Endothelial cell (in vitro differentiated cells): Measurements from ENCODE around the gene HSPA4. TPM values are rescaled to one million over a fixed set of nuclear protein-coding genes. Genes with fewer than 3 reads are reported as not detected.

Experiments used
- DNase-seq: peaks from one replicate; pipeline ENCODE4 v3.0.0; 2021; ENCODE audit warnings: low spot score
- H3K27ac Mint-ChIP-seq: one replicate; pipeline ENCODE4 v1.8.0; 2021; ENCODE audit warnings: mixed read lengths, inconsistent platforms; ENCODE audit not compliant: unreplicated experiment
- H3K27me3 Mint-ChIP-seq: one replicate; pipeline ENCODE4 v1.8.0; 2021; ENCODE audit warnings: mild to moderate bottlenecking, moderate library complexity, mixed read lengths, inconsistent platforms; ENCODE audit not compliant: unreplicated experiment
- H3K36me3 Mint-ChIP-seq: one replicate; pipeline ENCODE4 v1.8.0; 2021; ENCODE audit warnings: mild to moderate bottlenecking, low read depth, mixed read lengths, inconsistent platforms; ENCODE audit not compliant: unreplicated experiment
- H3K4me1 Mint-ChIP-seq: one replicate; pipeline ENCODE4 v1.8.0; 2021; ENCODE audit warnings: mild to moderate bottlenecking, mixed read lengths, inconsistent platforms; ENCODE audit not compliant: unreplicated experiment
- H3K4me3 Mint-ChIP-seq: one replicate; pipeline ENCODE4 v1.8.0; 2021; ENCODE audit warnings: mild to moderate bottlenecking, mixed read lengths, inconsistent platforms; ENCODE audit not compliant: unreplicated experiment
- H3K9me3 Mint-ChIP-seq: one replicate; pipeline ENCODE4 v1.8.0; 2021; ENCODE audit warnings: mixed read lengths, inconsistent platforms; ENCODE audit not compliant: unreplicated experiment
- total RNA-seq: library from RNA; stranded (reverse); fragmentation: NEBNext Ultra II Directional; extraction: Animal tissue kit (Norgen Biotek cat#: 25700); gene quantifications from one replicate; pipeline ENCODE4 v1.2.1, GENCODE V29; 2021; ENCODE audit not compliant: unreplicated experiment
- TF ChIP-seq, protein P1 (sequence below): fragments of 200-600 bp; sonication (generic); IDR thresholded peaks from one replicate; pipeline ENCODE4 v1.5.0; 2021; ENCODE audit warnings: antibody characterized with exemption; ENCODE audit not compliant: unreplicated experiment

The HSPA4 gene
- total RNA-seq, 1 donor from 2014 or later: 162 TPM

GRCh38 chr5:133025804-133026663 lies 25.8 kb upstream of the HSPA4 start, which contains the start of gene ZCCHC10:
ZCCHC10 (minus strand) TSS chr5:133026549; CDS start chr5:133026537, 12 bp downstream.
- H3K36me3 Mint-ChIP-seq: peaks cover 9% of the 10 kb centered on the region
- peaks cover 4% of the 10 kb centered on the region for H3K27me3 Mint-ChIP-seq
- H3K27ac Mint-ChIP-seq: peak within 1 kb of the TSS; percentile 99
- peak; percentile 94 for DNase-seq
- peak within 1 kb of the TSS; percentile 98 for H3K4me3 Mint-ChIP-seq
- no peaks in the 10 kb centered on the region for H3K9me3 Mint-ChIP-seq
- TF ChIP-seq, protein P1, sequence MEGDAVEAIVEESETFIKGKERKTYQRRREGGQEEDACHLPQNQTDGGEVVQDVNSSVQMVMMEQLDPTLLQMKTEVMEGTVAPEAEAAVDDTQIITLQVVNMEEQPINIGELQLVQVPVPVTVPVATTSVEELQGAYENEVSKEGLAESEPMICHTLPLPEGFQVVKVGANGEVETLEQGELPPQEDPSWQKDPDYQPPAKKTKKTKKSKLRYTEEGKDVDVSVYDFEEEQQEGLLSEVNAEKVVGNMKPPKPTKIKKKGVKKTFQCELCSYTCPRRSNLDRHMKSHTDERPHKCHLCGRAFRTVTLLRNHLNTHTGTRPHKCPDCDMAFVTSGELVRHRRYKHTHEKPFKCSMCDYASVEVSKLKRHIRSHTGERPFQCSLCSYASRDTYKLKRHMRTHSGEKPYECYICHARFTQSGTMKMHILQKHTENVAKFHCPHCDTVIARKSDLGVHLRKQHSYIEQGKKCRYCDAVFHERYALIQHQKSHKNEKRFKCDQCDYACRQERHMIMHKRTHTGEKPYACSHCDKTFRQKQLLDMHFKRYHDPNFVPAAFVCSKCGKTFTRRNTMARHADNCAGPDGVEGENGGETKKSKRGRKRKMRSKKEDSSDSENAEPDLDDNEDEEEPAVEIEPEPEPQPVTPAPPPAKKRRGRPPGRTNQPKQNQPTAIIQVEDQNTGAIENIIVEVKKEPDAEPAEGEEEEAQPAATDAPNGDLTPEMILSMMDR: no peak
- peaks cover 23% of the 10 kb centered on the region for H3K4me1 Mint-ChIP-seq

DNA sequence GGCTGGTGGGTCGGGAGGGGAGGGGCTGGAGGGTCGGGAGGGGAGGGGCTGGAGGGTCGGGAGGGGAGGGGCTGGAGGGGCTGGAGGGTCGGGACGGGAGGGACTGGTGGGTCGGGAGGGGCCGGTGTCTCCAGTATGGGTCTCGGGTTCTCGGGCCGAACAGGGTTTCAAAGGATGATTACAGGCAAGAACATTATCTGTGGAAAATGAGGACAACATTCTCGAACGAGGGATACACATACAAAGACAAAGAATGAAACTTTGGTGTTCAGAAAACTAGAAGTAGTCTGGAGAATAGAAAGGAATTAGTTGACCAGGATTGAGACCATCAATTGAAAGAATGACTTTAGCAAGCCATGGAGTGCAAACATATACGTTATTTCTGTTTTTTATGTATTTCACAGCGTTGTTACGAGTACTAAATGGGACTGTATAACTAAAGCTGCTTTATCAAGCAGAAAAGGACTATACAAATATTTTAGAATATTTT lies 25.1 kb upstream of the HSPA4 start:
- peak overlapping the region; percentile 86 for H3K4me3 Mint-ChIP-seq
- H3K36me3 Mint-ChIP-seq: peaks cover 9% of the 10 kb centered on the region
- TF ChIP-seq, protein P1: no peak
- no peak for DNase-seq
- peaks cover 23% of the 10 kb centered on the region for H3K4me1 Mint-ChIP-seq
- no peaks in the 10 kb centered on the region for H3K9me3 Mint-ChIP-seq
- H3K27me3 Mint-ChIP-seq: peaks cover 4% of the 10 kb centered on the region
- H3K27ac Mint-ChIP-seq: peak overlapping the region; percentile 81

DNA sequence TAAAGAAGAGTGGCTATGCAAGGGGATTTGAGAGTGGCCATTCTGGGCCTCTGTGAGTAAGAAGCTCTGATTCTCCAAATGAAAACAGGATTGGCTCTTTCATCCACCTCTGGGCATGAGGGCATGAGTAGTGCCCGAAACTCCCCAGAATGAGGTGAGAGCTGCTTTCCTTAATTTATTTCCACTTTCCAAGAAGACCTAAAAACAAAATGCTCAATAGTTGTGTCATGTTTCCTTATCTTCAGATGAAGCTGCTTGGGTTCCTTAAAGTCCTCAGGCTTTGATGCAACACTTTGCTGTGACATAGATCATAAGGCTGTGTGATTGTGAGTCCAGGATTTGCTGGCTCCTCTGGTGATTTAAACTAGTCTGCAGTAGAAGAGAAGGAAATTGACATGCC lies 22.4 kb upstream of the HSPA4 start:
- TF ChIP-seq, protein P1: no peak
- H3K27ac Mint-ChIP-seq: no peak overlapping the region
- H3K4me3 Mint-ChIP-seq: no peak overlapping the region
- DNase-seq: no peak
- H3K27me3 Mint-ChIP-seq: peaks cover 3% of the 10 kb centered on the region
- H3K9me3 Mint-ChIP-seq: no peaks in the 10 kb centered on the region
- peaks cover 3% of the 10 kb centered on the region for H3K36me3 Mint-ChIP-seq
- H3K4me1 Mint-ChIP-seq: peaks cover 27% of the 10 kb centered on the region

- Mint-ChIP-seq H3K9me3 (no peaks in the 10 kb centered on the region), H3K36me3 (peaks cover 3% of the 10 kb centered on the region), H3K27me3 (peaks cover 3% of the 10 kb centered on the region), H3K4me3 (no peak overlapping the region), H3K27ac (peak overlapping the region; percentile 13), H3K4me1 (peaks cover 25% of the 10 kb centered on the region)
- DNase-seq: no peak
- TF ChIP-seq, protein P1: no peak
These were observed 21.3 kb upstream of the HSPA4 start for GRCh38 chr5:133030343-133031005.
